NCI-H2171 treated with DMSO at 0.1 percent for 48 hours (cell line): ENCODE measurements around the gene PXYLP1.
A peak's percentile ranks its signal among the peaks of the same experiment; 100 is the strongest.
"Not testable (repeated sequence)": the region's sequence is repeated elsewhere in the genome, so short reads cannot be mapped to it uniquely, and the experiment has no call there.

Experiments
- DNase-seq: peaks from one replicate; lab custom pipeline; 2025; lab: John Stamatoyannopoulos, UW

Gene PXYLP1, protein sequence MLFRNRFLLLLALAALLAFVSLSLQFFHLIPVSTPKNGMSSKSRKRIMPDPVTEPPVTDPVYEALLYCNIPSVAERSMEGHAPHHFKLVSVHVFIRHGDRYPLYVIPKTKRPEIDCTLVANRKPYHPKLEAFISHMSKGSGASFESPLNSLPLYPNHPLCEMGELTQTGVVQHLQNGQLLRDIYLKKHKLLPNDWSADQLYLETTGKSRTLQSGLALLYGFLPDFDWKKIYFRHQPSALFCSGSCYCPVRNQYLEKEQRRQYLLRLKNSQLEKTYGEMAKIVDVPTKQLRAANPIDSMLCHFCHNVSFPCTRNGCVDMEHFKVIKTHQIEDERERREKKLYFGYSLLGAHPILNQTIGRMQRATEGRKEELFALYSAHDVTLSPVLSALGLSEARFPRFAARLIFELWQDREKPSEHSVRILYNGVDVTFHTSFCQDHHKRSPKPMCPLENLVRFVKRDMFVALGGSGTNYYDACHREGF

GRCh38 chr3:141231101-141231951 lies at the start of gene PXYLP1:
PXYLP1 (plus strand) TSS chr3:141231825; CDS start chr3:141260176, 28,351 bp downstream.
- DNase-seq, result peak; percentile 79

- no peak for DNase-seq
Observed at GRCh38 chr3:141183606-141184005, 48.0 kb upstream of the PXYLP1 start.

DNA sequence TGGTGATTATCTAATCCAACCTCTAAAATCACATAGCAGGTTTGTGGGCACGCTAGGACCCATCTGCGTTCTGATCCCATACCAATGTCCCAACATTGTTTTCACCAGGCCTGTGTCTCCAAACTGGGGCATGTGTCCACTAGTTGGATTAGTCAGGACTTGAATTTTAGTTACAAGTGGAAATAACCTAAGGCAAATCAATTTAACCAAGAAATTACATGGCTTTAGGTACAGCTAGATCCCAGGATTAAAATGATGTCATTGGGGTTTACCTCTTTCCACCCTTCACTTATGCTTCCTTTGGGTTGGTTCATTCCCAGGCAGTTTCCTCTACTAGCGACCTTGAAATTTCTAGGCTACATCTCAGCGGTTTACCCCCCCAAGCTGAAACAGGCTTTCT lies 47.2 kb upstream of the PXYLP1 start:
- DNase-seq, result no peak

GRCh38 chr3:141191097-141191749 lies 40.4 kb upstream of the PXYLP1 start:
- DNase-seq, result no peak

GRCh38 chr3:141192345-141192744 lies 39.3 kb upstream of the PXYLP1 start:
- DNase-seq, result peak; percentile 95

DNA sequence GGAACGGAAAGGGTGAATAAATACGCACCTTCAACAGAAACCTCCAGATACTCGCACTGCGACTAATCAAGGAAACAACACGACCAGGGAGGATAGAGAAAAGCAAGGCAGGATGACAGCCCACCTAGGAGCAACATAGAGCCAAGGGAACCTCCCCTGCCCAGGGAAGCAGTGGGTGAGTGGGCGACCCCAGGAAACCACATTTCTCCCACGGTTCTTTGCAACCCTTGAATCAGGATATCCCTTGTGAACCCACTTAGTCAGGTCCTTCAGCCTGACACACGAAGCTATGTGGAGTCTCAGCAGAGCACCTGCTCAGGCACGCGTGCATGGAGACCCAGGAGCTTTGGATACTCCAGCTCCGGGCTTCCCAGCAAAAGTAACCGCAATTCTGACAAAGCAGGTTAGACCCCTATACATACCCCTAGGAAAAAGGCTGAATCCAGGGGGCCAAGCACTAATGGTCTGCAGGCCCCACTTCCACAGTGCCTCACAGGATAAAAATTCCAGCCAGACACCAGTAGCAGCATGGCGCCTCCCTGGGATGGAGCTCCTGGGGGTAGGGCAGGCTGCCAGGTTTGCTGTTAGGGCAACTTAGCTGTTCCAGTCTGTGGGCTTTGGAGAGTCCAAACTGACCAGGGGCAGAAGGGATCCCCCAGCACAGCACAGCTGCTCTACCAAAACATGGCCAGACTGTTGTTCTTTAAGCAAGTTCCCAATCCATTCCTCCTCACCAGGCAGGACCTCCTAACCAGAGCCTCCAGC lies 38.4 kb upstream of the PXYLP1 start:
- DNase-seq, result no peak

- DNase-seq, result no peak
Observed at GRCh38 chr3:141201122-141201521, 30.5 kb upstream of the PXYLP1 start.

GRCh38 chr3:141202682-141203081 lies 28.9 kb upstream of the PXYLP1 start:
- DNase-seq, result no peak

DNA sequence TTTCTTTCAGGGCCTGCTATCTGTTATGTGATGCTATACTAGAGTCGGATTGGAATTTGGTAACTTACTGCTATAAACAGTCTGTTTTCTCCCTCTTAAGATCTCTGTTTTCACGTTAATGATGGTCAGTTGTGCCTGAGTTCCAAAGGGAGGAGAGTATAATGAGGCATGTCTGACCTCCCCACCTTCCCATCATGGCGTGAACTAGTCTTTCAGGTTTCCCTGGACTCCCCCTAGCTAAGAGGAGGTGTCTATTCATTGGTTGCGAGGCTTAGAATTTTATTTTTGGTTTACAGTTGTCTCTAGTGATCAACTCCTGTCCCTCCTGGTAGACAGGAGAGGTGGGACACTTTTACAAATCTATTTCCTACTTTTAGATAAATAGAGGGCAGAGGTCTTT lies 27.8 kb upstream of the PXYLP1 start:
- no peak for DNase-seq

- no peak for DNase-seq
Observed at GRCh38 chr3:141204343-141204742, 27.3 kb upstream of the PXYLP1 start.

- DNase-seq, result not testable (repeated sequence)
Observed at GRCh38 chr3:141211306-141211705, 20.3 kb upstream of the PXYLP1 start.

- DNase-seq, result no peak
Observed at GRCh38 chr3:141212101-141212500, 19.5 kb upstream of the PXYLP1 start.

- peak; percentile 8 for DNase-seq
Observed at GRCh38 chr3:141212555-141212954, 19.1 kb upstream of the PXYLP1 start.

DNA sequence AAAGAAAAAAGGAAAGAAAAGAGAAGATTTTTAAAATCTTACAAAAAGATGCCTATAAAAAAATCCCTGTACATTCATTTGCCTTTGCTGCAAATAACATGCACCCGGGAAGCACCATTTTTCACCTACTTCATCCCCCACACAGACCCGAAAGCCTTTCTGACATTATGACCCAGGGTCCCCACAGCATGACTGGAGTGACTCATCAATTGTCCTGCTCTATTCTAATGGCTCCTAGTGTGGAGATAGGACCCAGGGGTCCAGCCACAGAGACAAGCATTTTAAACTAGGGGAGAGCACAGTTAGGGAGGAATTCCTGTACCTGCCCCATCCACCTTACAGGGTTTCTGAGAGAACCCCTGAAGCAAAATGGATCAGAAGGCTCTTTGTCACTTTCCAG lies 14.7 kb upstream of the PXYLP1 start:
- DNase-seq, result no peak

DNA sequence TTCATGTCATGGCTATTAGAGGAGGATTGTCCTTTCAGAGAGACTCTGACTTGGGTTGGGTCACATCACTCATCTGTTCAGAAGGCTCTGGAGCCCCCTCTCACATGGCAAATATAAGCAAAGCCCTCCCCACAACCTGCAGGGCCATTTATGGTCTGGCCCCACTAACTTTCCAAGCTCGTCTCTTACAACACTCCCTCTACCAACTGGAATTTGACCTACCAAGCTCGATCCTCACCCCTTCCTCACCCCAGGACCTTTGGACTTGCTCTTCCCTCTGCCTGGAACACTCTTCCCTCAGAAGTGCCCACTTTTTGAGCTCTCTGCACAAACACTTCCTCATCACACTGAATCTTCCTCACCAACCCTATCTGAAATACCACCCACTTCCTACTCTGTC lies 14.2 kb upstream of the PXYLP1 start:
- no peak for DNase-seq

GRCh38 chr3:141218162-141218835 lies 13.3 kb upstream of the PXYLP1 start:
- no peak for DNase-seq

- DNase-seq, result no peak
Observed at GRCh38 chr3:141218926-141219325, 12.7 kb upstream of the PXYLP1 start.

DNA sequence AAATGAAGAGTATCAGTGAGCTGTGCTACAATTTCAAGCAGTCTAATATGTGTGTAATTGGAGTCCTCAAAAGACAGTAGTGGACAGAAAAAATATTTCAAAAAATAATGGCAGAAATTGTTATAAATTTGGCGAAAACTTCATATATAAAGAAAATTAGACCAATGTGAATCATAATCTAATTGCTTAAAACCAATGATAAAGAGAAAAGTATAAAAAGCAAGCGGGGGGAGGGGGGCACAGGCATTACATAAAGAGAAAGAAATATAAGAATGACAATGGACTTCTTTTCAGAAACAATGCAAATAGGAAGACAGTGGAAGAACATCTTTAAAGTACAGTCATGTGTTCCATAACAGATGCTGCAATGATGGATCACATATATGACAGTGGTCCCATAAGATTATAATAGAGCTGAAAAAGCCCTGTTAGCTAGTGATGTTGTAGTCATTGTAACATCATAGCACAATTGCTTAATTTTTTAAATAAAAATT lies 7.9 kb upstream of the PXYLP1 start:
- DNase-seq, result no peak

- no peak for DNase-seq
Observed at GRCh38 chr3:141225939-141226338, 5.7 kb upstream of the PXYLP1 start.

DNA sequence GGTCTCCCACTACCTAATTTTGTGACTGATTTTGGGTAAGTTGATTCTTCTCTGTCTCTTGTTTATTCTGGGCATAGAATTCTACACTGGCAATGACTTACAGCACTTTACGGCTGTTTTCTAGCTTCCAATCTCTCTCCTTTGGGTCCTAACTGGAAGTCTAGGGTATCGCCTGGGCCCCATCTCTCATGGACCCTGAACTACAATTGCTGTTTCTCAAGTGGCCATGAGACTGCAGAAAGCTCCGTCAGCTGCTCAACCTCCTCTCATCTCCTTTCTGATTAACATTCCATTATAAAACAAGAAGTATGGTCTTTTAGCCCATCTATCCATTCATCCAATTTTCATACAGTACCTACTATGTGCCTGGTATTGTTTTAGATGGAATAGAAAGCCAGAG lies 4.4 kb upstream of the PXYLP1 start:
- no peak for DNase-seq

- peak; percentile 30 for DNase-seq
Observed at GRCh38 chr3:141227752-141228151, 3.9 kb upstream of the PXYLP1 start.
